KOPT-K1 (cell line): ENCODE measurements around the gene BCL6.

Experiments used
- H3K27ac ChIP-seq: fragments of 200-600 bp; sonication (generic); 2 replicates; pipeline ENCODE4 v1.5.1; 2016; ENCODE audit warnings: antibody characterized with exemption, mild to moderate bottlenecking, low read depth, low read length; ENCODE audit not compliant: poor library complexity, severe bottlenecking
- H3K36me3 ChIP-seq: fragments of 200-600 bp; sonication (generic); 2 replicates; pipeline ENCODE4 v1.5.1; 2017; ENCODE audit warnings: antibody characterized with exemption, mild to moderate bottlenecking, low read length, moderate library complexity; ENCODE audit not compliant: insufficient read depth
- H3K9me3 ChIP-seq: fragments of 200-600 bp; sonication (generic); 2 replicates; pipeline ENCODE4 v1.5.1; 2017; ENCODE audit warnings: antibody characterized with exemption, low read length, mild to moderate bottlenecking; ENCODE audit not compliant: insufficient read depth, poor library complexity, severe bottlenecking

BCL6 gene

DNA sequence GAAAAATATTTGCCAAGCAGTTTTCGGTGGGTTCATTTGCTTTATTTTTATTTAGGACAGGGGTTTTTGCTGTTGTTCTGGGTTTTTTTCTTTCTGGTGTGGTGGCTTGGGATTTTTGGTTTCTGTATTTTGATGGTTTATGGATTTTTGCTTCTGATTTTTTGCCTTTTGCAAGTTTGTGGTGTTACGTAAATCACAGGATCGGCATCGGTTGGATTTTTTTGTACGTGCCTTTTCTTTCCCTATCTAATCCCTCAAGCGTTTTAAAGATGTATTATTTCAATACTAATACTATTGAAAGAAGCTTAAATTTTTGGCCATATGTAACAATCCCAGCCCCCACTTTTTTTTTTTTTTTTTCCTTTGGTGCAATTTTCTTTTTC is 782 bp upstream of the BCL6 start:
- no peaks in the 10 kb centered on the region for H3K9me3 ChIP-seq
- peak overlapping the region; percentile 99 for H3K27ac ChIP-seq
- no peaks in the 10 kb centered on the region for H3K36me3 ChIP-seq

DNA sequence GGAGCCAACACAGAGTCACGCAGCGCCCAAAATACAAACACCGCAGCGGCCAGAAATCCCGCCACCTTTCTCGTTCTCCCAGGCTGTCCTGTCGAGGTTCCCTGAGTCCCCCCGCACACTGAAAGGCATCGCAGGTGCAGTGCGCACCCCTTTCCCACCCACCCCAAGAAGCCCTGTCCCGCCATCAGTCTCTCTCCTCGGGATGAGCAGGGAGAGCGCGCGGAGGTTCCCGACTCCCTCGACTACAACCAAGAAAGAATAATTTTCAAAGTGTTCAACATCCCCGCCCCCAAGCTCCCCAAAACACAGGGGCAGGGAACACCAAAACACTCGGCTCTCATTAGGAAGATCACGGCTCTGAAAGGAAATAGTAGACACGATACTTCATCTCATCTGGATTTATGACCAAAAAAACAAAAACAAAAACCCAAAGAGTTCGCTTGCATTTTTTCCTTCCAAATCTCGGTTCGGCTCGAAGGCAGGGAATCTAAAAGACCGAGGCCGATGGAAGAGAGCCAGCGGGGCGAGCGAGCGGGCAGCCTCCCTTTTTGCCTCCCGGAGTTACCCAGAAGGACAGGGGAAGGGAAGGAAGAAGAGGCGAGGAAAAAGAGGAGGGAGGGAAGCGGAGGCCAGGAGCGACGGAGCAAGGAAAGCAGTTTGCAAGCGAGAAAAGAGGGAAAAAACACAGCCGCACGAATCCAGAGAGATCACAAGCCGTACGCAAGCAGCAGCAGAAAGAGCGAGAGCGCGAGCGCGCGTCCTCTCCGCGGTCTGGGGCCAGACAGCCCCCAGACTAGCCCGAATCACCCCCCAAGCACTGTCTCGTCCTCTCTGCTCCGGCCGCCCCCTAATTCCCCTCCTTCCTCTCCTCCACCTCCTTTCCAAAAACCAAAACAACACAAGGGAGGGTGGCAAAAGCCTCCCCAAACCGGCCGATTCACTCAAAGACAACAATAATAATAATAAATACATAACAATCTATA is 808 bp downstream of the BCL6 start:
- Histone ChIP-seq H3K36me3 (no peaks in the 10 kb centered on the region), H3K27ac (peak overlapping the region; percentile 99), H3K9me3 (no peaks in the 10 kb centered on the region)

DNA sequence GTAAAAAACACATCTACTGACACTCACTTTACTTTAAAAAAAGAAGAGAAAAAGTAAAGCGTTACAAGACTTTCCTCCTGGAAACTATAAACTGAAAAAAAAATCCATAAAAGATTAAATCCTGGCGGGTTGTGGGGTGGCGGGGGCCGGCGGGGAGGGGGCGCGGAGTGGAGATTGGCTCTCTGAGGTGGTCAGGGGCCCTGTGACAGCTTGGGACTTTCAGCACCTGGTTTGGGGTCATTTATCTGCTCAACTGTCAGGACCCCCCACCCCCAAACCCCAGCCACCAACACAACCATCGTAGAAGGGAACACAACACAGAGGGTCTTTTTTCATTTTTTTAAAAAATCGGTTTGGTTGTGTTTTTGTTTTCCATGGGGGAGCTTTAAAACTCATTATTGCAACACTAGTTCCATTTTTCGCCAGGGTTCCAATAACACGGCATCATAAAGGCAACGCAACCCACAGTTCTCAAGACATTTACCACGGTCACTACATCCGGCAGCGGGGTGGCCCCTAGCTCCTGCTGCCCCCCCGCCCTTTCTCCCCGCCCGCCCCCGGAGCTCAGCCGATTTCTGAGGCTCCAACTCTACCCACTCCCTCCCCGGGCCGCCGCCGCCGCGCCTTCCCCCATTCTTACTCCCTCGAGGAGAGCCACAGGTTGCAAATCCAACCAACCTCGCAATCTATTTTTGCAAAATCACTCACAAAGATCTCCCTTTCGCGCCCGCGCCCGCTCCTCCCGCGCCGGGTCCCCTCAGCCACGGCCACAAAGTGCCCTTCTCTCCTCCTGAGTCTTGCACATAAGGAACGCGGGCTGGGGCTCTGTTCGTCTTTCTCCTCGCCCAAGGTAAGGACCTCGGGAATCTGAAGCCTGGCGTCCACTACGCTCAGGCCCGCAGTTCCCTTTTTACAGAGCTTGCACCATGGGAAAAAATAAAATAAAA is 1.8 kb downstream of the BCL6 start:
- Histone ChIP-seq H3K36me3 (no peaks in the 10 kb centered on the region), H3K9me3 (no peaks in the 10 kb centered on the region), H3K27ac (peak overlapping the region; percentile 99)

DNA sequence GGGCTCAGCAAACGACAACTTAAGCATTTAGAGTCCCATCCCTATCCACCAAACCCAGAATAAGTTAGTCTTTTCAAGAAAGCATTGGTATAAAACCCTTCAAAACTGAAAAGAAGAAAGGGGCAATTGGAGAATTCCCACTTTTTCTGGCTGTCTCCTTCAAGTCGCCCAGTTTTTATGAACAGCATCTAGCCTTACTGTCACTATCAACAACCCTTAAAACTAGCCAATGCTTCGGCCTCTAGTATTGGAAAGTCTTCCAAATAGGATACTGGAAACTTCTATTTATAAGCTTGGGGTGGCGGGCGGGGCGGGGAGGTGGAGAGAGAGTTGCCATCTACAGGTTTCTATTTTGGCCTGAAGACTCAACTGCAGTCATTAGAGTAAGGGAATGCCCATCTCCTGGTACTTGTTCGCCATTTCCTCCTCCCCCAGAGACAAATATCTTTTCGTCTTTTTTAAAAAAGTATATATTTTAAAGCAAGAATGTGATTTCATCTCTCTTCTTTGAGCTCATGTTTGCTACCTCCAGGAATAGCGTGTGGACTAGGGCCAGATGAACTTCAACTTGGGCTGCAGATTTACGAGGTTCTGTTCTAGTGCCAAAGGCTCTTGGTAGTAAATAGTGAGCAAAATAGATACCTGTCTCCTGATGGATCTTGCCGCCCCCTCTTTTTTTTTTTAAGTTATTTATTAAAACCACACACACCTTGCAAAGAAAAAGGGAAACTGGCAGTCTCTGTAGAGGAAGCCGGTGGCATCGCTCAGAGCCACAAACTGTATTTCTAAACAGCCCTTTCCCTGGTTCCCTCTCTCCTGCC is 2.7 kb downstream of the BCL6 start:
- Histone ChIP-seq H3K27ac (peak overlapping the region; percentile 99), H3K36me3 (no peaks in the 10 kb centered on the region), H3K9me3 (no peaks in the 10 kb centered on the region)

DNA sequence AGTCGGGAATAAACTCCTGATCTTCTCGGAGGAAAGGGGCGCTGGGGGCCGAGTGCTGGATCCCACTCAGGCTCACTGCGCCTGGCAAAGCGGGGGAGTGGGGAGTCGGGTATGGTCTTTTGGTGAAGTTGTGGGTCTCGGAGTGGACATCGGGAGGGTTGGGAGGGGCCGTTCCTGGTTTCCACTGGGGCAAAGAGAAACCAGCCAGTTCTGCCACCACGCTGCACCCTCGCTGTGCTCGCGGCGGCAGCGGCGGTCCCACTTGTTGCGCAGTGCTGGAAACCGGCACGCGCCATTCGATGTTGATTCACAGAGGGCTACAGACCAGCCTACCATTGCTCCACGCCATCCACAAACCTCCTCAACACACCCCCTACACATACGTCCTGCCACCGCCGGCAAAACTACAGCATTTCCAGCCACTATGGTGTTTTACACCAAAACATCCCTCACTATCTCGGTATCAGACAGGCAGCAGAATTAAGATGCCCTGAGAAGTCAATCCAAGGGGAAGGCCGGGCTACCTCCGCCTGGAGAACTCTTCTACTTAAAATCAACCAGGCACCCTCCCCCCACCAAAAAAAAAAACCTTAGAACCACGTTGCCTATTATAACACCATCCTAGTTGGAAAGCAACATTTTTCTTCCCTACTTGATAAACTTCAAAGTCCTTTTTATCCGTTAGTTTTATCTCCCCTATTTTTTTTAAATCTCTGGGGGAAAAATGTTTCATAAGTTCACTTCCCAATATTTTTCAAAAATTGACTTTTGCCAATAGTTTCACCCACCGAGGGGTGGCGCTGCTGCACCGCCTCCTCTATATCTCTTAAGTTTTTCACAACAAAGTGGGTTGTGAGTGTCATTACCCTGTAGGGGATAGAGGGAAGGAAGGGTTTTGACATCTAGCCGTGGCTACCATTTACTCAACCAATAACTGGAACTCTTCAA is 3.6 kb downstream of the BCL6 start:
- Histone ChIP-seq H3K9me3 (no peaks in the 10 kb centered on the region), H3K36me3 (no peaks in the 10 kb centered on the region), H3K27ac (peak overlapping the region; percentile 99)

DNA sequence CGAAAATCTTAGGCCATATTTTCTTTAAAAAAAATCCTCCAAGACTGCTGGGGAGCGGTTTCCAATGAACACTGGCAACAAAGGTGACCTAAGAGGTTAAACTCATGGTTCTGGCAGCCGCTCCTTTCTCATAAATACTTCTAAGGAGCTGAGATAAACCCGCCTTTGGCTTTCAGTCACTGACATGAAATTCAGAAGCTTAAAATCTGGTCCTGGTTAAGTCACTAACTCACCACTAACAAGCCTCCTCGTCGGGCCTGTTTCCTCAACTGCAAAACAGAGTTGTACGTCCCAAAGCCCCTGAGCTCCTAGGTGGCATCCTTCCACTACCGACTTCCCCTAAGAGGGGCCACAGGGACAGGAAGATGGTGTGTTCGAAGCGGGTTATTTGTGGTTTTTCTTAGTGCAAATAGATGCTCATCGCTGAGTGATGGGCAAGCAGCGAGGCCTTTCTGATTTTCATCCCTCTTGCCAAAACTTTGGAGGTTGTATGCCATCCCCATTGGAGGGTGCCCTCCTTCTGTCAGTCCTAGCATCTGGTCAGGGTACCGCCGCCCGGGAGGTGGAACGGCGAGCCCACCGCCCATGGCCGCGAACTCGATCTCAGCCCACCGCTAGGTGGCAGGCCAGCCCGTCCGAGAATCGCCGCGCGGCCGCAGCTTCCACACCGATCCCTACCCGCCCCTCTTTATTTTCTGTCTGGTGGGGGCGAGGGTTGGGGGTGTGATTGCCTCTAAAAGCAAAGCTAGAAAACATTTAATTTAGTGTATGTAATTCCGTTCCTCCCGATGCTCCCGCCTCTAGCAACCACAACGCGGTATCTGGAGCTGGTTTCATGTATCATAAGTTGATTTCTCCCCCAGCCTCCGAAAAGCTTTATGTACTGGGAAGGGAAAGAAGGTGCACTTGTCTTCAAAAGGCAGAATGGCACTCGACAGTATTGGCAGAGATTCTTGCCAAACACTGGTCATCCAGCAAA is 4.6 kb downstream of the BCL6 start:
- no peaks in the 10 kb centered on the region for H3K9me3 ChIP-seq
- H3K36me3 ChIP-seq = no peaks in the 10 kb centered on the region
- peak overlapping the region; percentile 99 for H3K27ac ChIP-seq

DNA sequence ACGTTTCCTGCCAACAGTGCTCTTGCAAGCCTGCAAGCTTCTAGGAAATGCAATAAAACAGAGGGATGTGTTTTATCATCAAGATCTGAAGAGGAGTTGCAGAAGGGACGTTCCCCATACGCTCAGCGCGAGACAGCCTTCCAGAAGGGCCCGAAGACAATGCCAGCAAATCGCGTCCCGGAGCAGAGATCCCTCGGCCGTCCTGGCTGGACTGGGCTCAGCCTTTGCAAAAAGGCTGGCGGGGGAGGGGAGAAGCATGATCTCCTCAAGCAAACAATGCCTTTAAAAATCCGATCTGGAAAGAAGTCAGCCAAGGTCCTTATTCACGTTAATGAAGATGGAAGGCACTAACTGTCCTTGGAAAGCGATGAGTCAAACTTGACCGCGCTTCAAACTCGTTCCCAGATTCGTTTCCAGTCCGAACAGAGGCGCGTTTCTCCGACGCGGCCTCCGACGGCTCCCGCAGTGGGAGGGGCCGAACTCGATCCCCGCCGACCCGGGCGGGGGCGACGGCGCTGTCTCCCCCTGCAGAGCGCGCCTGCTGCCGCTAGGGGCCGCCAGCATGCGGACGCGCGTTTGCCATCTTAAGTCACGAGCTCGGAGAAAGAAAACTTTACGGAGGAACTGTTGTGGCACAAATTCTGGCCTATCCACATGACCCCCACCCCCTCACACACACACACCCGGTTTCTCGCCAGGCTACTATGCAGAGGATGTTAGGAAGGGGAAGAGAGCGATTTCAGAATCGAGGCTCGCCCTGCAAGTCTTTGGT is 5.5 kb downstream of the BCL6 start:
- H3K27ac ChIP-seq = peak overlapping the region; percentile 99
- no peaks in the 10 kb centered on the region for H3K36me3 ChIP-seq
- no peaks in the 10 kb centered on the region for H3K9me3 ChIP-seq

DNA sequence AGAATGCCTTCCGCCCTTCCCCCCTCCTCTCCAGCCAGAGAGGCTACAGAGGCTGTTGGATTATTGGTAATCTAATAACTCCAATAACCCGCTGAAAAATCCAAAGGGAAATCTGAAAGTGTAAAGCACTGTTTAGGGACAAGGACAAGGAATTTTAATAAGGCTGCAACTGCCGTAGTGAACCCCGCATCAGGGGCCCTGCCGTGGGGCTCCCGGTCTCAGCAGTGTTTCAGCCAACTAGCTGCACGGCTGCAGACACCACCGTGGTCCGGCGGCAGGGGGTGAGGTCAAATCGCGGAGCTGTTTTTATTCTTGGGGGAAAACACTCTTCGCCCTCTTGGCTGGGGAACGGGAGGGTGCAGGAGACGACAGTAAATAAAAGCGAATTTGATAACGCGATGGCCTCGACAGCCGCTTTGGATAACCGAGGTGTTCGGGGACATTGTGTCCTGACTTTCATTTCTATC is 6.1 kb downstream of the BCL6 start:
- H3K9me3 ChIP-seq = no peaks in the 10 kb centered on the region
- peak overlapping the region; percentile 99 for H3K27ac ChIP-seq
- no peaks in the 10 kb centered on the region for H3K36me3 ChIP-seq

DNA sequence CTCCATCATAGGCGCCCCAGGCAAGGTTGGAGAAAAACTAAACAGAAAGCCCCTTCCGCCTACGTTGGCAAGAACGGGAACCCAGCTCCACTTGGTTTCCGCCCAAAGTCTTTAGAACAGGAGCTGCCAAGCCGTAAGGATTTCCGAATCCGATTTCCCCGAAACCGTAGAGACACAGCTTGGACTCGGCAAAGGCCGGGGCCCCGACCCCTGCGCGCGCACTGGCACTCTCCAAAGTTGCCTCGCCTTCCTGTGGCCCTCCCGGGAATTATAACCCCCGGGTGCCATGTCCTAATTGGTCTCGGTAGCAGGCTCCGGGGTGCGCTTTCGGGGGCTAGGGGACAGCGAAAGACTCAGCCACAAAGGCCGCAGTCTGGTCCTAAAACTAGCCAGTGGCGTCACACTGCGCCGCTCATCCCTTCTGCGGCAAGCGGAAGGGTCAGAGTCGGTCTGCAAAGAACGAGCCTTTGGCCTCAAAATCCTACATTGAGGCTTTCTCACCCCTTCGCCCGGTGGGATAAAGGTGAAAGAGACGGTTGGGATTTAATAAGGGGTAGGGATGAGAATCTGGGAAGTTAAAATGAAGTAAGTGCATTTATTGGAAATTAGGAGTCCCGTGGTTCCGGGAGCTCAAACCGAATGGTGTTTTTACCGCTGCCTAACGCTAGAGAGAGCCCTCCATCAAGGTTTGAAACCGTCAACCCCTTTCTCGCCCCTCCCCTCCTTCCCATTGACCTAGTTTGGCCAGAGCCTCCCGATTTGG is 6.8 kb downstream of the BCL6 start:
- Histone ChIP-seq H3K36me3 (no peaks in the 10 kb centered on the region), H3K9me3 (no peaks in the 10 kb centered on the region), H3K27ac (peak overlapping the region; percentile 99)

DNA sequence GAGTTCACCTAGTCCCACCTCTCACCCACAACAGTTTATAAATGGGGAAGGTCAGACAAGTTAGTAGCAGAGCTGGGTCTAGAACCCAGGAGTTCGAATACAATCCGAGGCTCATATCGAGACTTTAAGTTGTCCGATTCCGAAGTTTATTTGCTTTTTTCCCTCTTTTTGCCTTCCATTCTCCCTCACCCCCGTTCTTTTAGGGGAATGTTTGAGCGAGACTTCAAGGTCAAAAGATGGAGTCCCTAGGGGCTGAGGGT is 7.3 kb downstream of the BCL6 start:
- H3K27ac ChIP-seq = peak overlapping the region; percentile 99
- no peaks in the 10 kb centered on the region for H3K9me3 ChIP-seq
- no peaks in the 10 kb centered on the region for H3K36me3 ChIP-seq

DNA sequence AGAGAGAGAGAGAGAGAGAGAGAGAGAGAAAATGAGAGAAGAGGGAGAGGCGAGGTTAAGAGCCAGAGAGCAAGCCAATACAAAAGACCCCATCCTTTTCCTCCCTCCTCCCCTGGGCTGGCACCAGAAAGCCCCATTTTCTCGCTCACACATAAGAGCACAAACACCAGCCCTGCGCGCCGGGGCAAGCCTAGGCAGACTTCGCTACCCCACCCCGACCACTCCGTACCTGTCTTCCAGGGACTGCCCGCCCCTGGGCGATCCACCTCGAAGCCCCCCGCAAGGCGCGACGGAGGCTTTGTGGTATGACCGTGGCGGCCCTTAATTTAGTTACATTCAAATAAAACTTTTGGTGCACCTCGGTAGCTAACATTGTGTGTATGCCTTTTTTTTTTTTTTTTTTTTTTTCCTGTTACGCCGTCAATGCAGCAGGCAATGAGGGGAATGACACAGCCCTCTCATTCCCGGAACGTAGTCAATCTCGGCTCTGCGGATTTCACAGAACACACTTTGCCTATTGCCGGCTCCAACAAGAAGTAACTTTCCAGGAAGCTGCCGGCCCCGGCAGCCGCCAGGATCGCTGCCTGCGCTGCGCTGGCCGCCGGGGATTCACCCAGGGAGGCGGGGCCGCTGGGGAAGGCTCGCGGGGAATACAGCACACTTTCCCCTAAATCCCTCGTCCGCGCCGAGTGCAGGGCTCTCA is 7.7 kb downstream of the BCL6 start:
- H3K27ac ChIP-seq = peak overlapping the region; percentile 99

More for the DNA sequence above, 7.7 kb downstream of the BCL6 start:
- no peaks in the 10 kb centered on the region for H3K36me3 ChIP-seq
- no peaks in the 10 kb centered on the region for H3K9me3 ChIP-seq
